Mucosa of stomach (tissue), 1 donor: ENCODE data around the gene GRIK5.
"Not testable (repeated sequence)": the region's sequence is repeated elsewhere in the genome, so short reads cannot be mapped to it uniquely, and the experiment has no call there.

Experiments used
- H3K27me3 ChIP-seq: one replicate; pipeline ENCODE4 v1.7.0; 2013; ENCODE audit warnings: mild to moderate bottlenecking, low read length; ENCODE audit not compliant: control insufficient read depth, insufficient read depth
- H3K36me3 ChIP-seq: one replicate; pipeline ENCODE4 v1.7.0; 2013; ENCODE audit warnings: low read length; ENCODE audit not compliant: control insufficient read depth, insufficient read depth
- H3K4me1 ChIP-seq: one replicate; pipeline ENCODE4 v1.7.0; 2013; ENCODE audit warnings: mild to moderate bottlenecking, low read length; ENCODE audit not compliant: control insufficient read depth, insufficient read depth
- H3K4me3 ChIP-seq: one replicate; pipeline ENCODE4 v1.7.0; 2013; ENCODE audit warnings: low read length
- H3K9ac ChIP-seq: one replicate; pipeline ENCODE4 v1.7.0; 2013; ENCODE audit warnings: mild to moderate bottlenecking, low read length, moderate library complexity
- H3K9me3 ChIP-seq: one replicate; pipeline ENCODE4 v1.7.0; 2013; ENCODE audit warnings: mild to moderate bottlenecking, low read length, moderate library complexity; ENCODE audit not compliant: control insufficient read depth
- donor health status: Pancreatic carcinoma.

The GRIK5 gene

GRCh38 chr19:42012747-42013146 lies 57.3 kb downstream of the GRIK5 start:
- not testable (repeated sequence) for H3K4me1 ChIP-seq, H3K9me3 ChIP-seq, H3K36me3 ChIP-seq, H3K27me3 ChIP-seq, H3K4me3 ChIP-seq, H3K9ac ChIP-seq

GRCh38 chr19:42010245-42011126 lies 59.5 kb downstream of the GRIK5 start:
- no peaks in the 10 kb centered on the region for H3K27me3 ChIP-seq
- no peaks in the 10 kb centered on the region for H3K36me3 ChIP-seq
- H3K9ac ChIP-seq: no peak overlapping the region
- H3K4me1 ChIP-seq: no peaks in the 10 kb centered on the region
- H3K4me3 ChIP-seq: no peak overlapping the region
- no peaks in the 10 kb centered on the region for H3K9me3 ChIP-seq

- Histone ChIP-seq H3K4me1 (no peaks in the 10 kb centered on the region), H3K36me3 (no peaks in the 10 kb centered on the region)
Measured at GRCh38 chr19:42006569-42006968, 63.4 kb downstream of the GRIK5 start.

GRCh38 chr19:42005504-42005903 lies 64.5 kb downstream of the GRIK5 start:
- Histone ChIP-seq H3K4me3 (no peak overlapping the region), H3K9me3 (no peaks in the 10 kb centered on the region), H3K9ac (no peak overlapping the region), H3K27me3 (peaks cover 11% of the 10 kb centered on the region), H3K36me3 (no peaks in the 10 kb centered on the region), H3K4me1 (no peaks in the 10 kb centered on the region)

More at GRCh38 chr19:42006569-42006968, 63.4 kb downstream of the GRIK5 start:
- Histone ChIP-seq H3K27me3 (peaks cover 7% of the 10 kb centered on the region), H3K9ac (no peak overlapping the region), H3K4me3 (no peak overlapping the region), H3K9me3 (no peaks in the 10 kb centered on the region)

GRCh38 chr19:42003506-42004294 lies 66.3 kb downstream of the GRIK5 start:
- H3K9me3 ChIP-seq: no peaks in the 10 kb centered on the region
- H3K4me1 ChIP-seq: no peaks in the 10 kb centered on the region
- H3K27me3 ChIP-seq: peaks cover 27% of the 10 kb centered on the region
- no peak overlapping the region for H3K4me3 ChIP-seq
- no peaks in the 10 kb centered on the region for H3K36me3 ChIP-seq
- H3K9ac ChIP-seq: no peak overlapping the region

GRCh38 chr19:41999878-42000208 lies 70.2 kb downstream of the GRIK5 start:
- H3K4me3 ChIP-seq: no peak overlapping the region
- H3K9ac ChIP-seq: no peak overlapping the region

GRCh38 chr19:41999071-41999877 lies 70.7 kb downstream of the GRIK5 start:
- H3K27me3 ChIP-seq: peaks cover 66% of the 10 kb centered on the region
- no peak overlapping the region for H3K4me3 ChIP-seq
- no peak overlapping the region for H3K9ac ChIP-seq
- no peaks in the 10 kb centered on the region for H3K36me3 ChIP-seq
- H3K9me3 ChIP-seq: no peaks in the 10 kb centered on the region
- H3K4me1 ChIP-seq: no peaks in the 10 kb centered on the region

More at GRCh38 chr19:41999878-42000208, 70.2 kb downstream of the GRIK5 start:
- peaks cover 62% of the 10 kb centered on the region for H3K27me3 ChIP-seq
- H3K4me1 ChIP-seq: no peaks in the 10 kb centered on the region
- H3K9me3 ChIP-seq: no peaks in the 10 kb centered on the region
- H3K36me3 ChIP-seq: no peaks in the 10 kb centered on the region

GRCh38 chr19:41998246-41999020 lies 71.6 kb downstream of the GRIK5 start:
- Histone ChIP-seq H3K9me3 (no peaks in the 10 kb centered on the region), H3K27me3 (peaks cover 67% of the 10 kb centered on the region), H3K4me3 (no peak overlapping the region), H3K4me1 (peaks cover 4% of the 10 kb centered on the region), H3K9ac (no peak overlapping the region), H3K36me3 (no peaks in the 10 kb centered on the region)

- Histone ChIP-seq H3K9ac (no peak overlapping the region), H3K9me3 (no peaks in the 10 kb centered on the region), H3K4me1 (peaks cover 4% of the 10 kb centered on the region), H3K27me3 (peaks cover 72% of the 10 kb centered on the region), H3K36me3 (no peaks in the 10 kb centered on the region), H3K4me3 (no peak overlapping the region)
Measured at GRCh38 chr19:41997851-41998229, 72.2 kb downstream of the GRIK5 start.

GRCh38 chr19:41997121-41997850 lies 72.7 kb downstream of the GRIK5 start:
- no peaks in the 10 kb centered on the region for H3K9me3 ChIP-seq
- no peak overlapping the region for H3K4me3 ChIP-seq
- H3K4me1 ChIP-seq: peaks cover 4% of the 10 kb centered on the region
- no peaks in the 10 kb centered on the region for H3K36me3 ChIP-seq
- peaks cover 69% of the 10 kb centered on the region for H3K27me3 ChIP-seq
- no peak overlapping the region for H3K9ac ChIP-seq
